Activated CD8-positive, alpha-beta memory T cell treated with anti-CD3 and anti-CD28 coated beads, Interleukin-2, amount 50 U/mL, for 48 hours (primary cell): ENCODE measurements around the gene CADM2.

Experiments used
- DNase-seq: peaks from one replicate; pipeline ENCODE4 v3.0.0-alpha.2; 2020

Gene CADM2

GRCh38 chr3:85342915-85343314 is 384.1 kb downstream of the CADM2 start:
- no peak for DNase-seq

- no peak for DNase-seq
Measured at GRCh38 chr3:85355572-85355971, 396.8 kb downstream of the CADM2 start.

- no peak for DNase-seq
Measured at GRCh38 chr3:85360742-85361387, 402.1 kb downstream of the CADM2 start.

GRCh38 chr3:85364296-85364909 is 405.6 kb downstream of the CADM2 start:
- no peak for DNase-seq

GRCh38 chr3:85370341-85370740 is 411.6 kb downstream of the CADM2 start:
- no peak for DNase-seq

- no peak for DNase-seq
Measured at GRCh38 chr3:85376131-85376530, 417.3 kb downstream of the CADM2 start.

- no peak for DNase-seq
Measured at GRCh38 chr3:85377115-85377514, 418.3 kb downstream of the CADM2 start.

- DNase-seq = no peak
Measured at GRCh38 chr3:85384372-85384771, 425.6 kb downstream of the CADM2 start.

GRCh38 chr3:85387913-85388505 is 429.2 kb downstream of the CADM2 start:
- no peak for DNase-seq

- no peak for DNase-seq
Measured at GRCh38 chr3:85394424-85394823, 435.6 kb downstream of the CADM2 start.

- DNase-seq = no peak
Measured at GRCh38 chr3:85397434-85397833, 438.6 kb downstream of the CADM2 start.

GRCh38 chr3:85426121-85426520 is 467.3 kb downstream of the CADM2 start:
- DNase-seq = no peak

- no peak for DNase-seq
Measured at GRCh38 chr3:85427467-85427866, 468.7 kb downstream of the CADM2 start.

GRCh38 chr3:85432081-85432480 is 473.3 kb downstream of the CADM2 start:
- DNase-seq = no peak

- no peak for DNase-seq
Measured at GRCh38 chr3:85433319-85433718, 474.5 kb downstream of the CADM2 start.

GRCh38 chr3:85455561-85456200 is 496.9 kb downstream of the CADM2 start:
- no peak for DNase-seq

GRCh38 chr3:85474241-85474640 is 515.5 kb downstream of the CADM2 start:
- no peak for DNase-seq

- no peak for DNase-seq
Measured at GRCh38 chr3:85475346-85475745, 516.6 kb downstream of the CADM2 start.

- no peak for DNase-seq
Measured at GRCh38 chr3:85476891-85477495, 518.2 kb downstream of the CADM2 start.

GRCh38 chr3:85481411-85482212 is 522.8 kb downstream of the CADM2 start:
- no peak for DNase-seq

GRCh38 chr3:85482213-85482490 is 523.4 kb downstream of the CADM2 start:
- no peak for DNase-seq

- no peak for DNase-seq
Measured at GRCh38 chr3:85483986-85484385, 525.2 kb downstream of the CADM2 start.

GRCh38 chr3:85487375-85487774 is 528.6 kb downstream of the CADM2 start:
- no peak for DNase-seq
